ENCODE data around the gene VAV2. TPM values are rescaled to one million over a fixed set of nuclear protein-coding genes. Genes with fewer than 3 reads are reported as not detected.
A peak's percentile ranks its signal among the peaks of the same experiment; 100 is the strongest.

Gene VAV2
- total and polyA plus RNA-seq, 11 donors: 3.3 to 9.9 (median 5.3) TPM

DNA sequence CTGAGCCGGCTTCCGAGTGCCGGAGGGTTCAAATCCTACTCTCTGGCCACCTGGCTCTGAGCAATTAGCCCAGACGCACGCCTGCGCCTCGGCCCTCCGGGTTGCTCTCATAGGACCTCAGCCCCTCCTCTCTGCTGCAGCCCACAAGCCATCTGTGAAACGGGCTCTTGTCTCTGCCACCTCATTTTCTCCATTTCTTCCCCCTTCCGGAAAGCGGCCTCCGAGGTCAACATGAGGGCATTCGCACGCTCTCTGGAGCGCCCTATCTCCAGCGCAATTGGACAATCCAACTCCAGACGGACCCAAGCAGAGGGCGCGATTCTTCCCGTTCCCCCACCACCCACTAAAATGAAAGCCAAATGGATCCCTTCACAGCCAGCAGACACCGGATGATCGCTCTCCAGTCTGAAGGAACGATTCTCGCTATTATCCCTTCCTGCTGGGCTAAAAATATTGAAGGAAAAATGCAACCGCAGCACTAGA, 41.5 kb downstream of the VAV2 start:
- intact Hi-C loops (cut with DNase I): no loop called here
- Histone ChIP-seq H3K9me3 (no peaks in the 10 kb centered on the region), H3K36me3 (no peaks in the 10 kb centered on the region), H3K27me3 (no peaks in the 10 kb centered on the region), H3K4me1 (peaks cover 0 to 29% (median 6%) of the 10 kb centered on the region in 12 donors), H3K4me3 (peak overlapping the region in 5 of 12 donors; percentile 0 to 33 (median 17)), H3K27ac (peak overlapping the region in 7 of 12 donors; percentile 26 to 67 (median 47))
- WGBS, 4 donors: 67 to 80% (median 76%) methylated on average over 25 of the region's 25 CpGs
- peak; percentile 19 to 84 (median 68) for ATAC-seq
- TF ChIP-seq, protein P1, sequence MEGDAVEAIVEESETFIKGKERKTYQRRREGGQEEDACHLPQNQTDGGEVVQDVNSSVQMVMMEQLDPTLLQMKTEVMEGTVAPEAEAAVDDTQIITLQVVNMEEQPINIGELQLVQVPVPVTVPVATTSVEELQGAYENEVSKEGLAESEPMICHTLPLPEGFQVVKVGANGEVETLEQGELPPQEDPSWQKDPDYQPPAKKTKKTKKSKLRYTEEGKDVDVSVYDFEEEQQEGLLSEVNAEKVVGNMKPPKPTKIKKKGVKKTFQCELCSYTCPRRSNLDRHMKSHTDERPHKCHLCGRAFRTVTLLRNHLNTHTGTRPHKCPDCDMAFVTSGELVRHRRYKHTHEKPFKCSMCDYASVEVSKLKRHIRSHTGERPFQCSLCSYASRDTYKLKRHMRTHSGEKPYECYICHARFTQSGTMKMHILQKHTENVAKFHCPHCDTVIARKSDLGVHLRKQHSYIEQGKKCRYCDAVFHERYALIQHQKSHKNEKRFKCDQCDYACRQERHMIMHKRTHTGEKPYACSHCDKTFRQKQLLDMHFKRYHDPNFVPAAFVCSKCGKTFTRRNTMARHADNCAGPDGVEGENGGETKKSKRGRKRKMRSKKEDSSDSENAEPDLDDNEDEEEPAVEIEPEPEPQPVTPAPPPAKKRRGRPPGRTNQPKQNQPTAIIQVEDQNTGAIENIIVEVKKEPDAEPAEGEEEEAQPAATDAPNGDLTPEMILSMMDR (IDR thresholded peaks at IDR 0.05): no peak
- no peak for TF ChIP-seq POLR2A (IDR thresholded peaks at IDR 0.05)
- peak; percentile 57 to 74 (median 65) for DNase-seq

GRCh38 chr9:133950192-133950591, 41.9 kb downstream of the VAV2 start:
- Histone ChIP-seq H3K27ac (peak overlapping the region in 5 of 12 donors; percentile 22 to 67 (median 48)), H3K4me1 (peaks cover 0 to 33% (median 6%) of the 10 kb centered on the region in 12 donors), H3K27me3 (no peaks in the 10 kb centered on the region), H3K9me3 (no peaks in the 10 kb centered on the region), H3K36me3 (no peaks in the 10 kb centered on the region), H3K4me3 (peak overlapping the region in 3 of 12 donors; percentile 16 to 24 (median 17))
- WGBS, 4 donors: 81 to 90% (median 84%) methylated on average over 11 to 13 of the region's 13 CpGs
- no peak for ATAC-seq
- intact Hi-C loops (cut with DNase I): no loop called here
- TF ChIP-seq, protein P1 (IDR thresholded peaks at IDR 0.05): no peak
- no peak for TF ChIP-seq POLR2A (IDR thresholded peaks at IDR 0.05)
- peak in 2 of 5 donors; percentile 12 to 21 for DNase-seq

DNA sequence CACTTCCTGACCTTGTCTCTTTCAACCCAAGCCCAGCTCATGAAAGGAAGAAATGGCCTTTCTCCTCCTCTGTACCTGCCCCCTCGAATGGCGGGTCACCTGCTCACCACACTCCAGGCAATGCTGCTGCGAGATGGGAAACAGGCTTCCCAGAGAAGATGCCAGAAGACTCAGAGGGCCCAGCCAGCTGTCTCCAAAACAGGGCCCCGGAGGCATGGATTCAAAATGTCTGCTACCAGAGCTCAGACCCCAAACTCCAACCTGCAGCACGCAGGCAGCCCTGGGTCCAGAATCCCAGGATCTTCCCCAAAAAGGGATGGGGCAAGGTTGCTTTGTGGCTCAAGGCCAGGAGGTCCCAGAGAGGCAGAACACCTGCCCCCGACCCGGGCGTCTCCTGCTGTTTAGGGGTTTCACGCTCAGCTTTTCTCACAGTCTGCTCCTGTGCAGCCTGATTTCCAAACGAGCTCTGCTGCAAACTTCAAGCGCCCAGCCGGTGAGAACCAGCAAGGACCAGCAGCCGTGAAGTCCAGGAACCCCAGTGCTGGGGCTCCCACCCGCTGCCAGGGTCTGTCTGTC, 42.5 kb downstream of the VAV2 start:
- ATAC-seq: no peak

More for the DNA sequence above, 42.5 kb downstream of the VAV2 start:
- Histone ChIP-seq H3K27me3 (no peaks in the 10 kb centered on the region), H3K36me3 (no peaks in the 10 kb centered on the region), H3K4me3 (no peak overlapping the region), H3K4me1 (peaks cover 0 to 31% (median 2%) of the 10 kb centered on the region in 12 donors), H3K9me3 (no peaks in the 10 kb centered on the region), H3K27ac (no peak overlapping the region)
- intact Hi-C loops (cut with DNase I): no loop called here
- peak in 2 of 5 donors; percentile 15 to 28 for DNase-seq
- WGBS, 4 donors: 88 to 94% (median 92%) methylated on average over 13 to 14 of the region's 14 CpGs
- TF ChIP-seq, protein P1 (IDR thresholded peaks at IDR 0.05): no peak
- no peak for TF ChIP-seq POLR2A (IDR thresholded peaks at IDR 0.05)

All from heart left ventricle (tissue), 16 donors.